ENCODE measurements around the gene RNF31. TPM values are rescaled to one million over a fixed set of nuclear protein-coding genes. Genes with fewer than 3 reads are reported as not detected.

RNF31 gene
- total and polyA plus RNA-seq, 2 of the 13 experiments (the other 11 are each of a cell fraction or from before 2014, with no cell fraction given) = 48.2 to 86.8 TPM

GRCh38 chr14:24115422-24116127, 31.7 kb upstream of the RNF31 start (continued):
- TF ChIP-seq ZNF749 (CRISPR knock-in tag; IDR thresholded peaks at IDR 0.05; ENCODE audit: borderline replicate concordance) (no peak), RAD51 (IDR thresholded peaks at IDR 0.05; ENCODE audit: borderline replicate concordance) (no peak), FOXO1 (CRISPR knock-in tag; IDR thresholded peaks at IDR 0.05) (peak; percentile 4; the same call in 1 of the 2 replicates), SPEN (CRISPR knock-in tag; IDR thresholded peaks at IDR 0.05; ENCODE audit: low read depth) (no peak), SAFB2 (CRISPR knock-in tag; IDR thresholded peaks at IDR 0.05; ENCODE audit: borderline replicate concordance, low read depth) (no peak), BCL6 (CRISPR knock-in tag; IDR thresholded peaks at IDR 0.05) (no peak), GLMP (CRISPR knock-in tag; IDR thresholded peaks at IDR 0.05; ENCODE audit: borderline replicate concordance) (no peak), PHF21A (CRISPR knock-in tag; IDR thresholded peaks at IDR 0.05) (no peak), PAF1 (CRISPR knock-in tag; IDR thresholded peaks at IDR 0.05) (0 out of 2 replicates have a peak, but pooled peaks have one; percentile 27), ZNF512B (CRISPR knock-in tag; IDR thresholded peaks at IDR 0.05; ENCODE audit: borderline replicate concordance) (no peak), ZKSCAN5 (CRISPR knock-in tag; IDR thresholded peaks at IDR 0.05) (peak; percentile 85; the same call in 1 of the 2 replicates)
- TF ChIP-seq, protein P1, sequence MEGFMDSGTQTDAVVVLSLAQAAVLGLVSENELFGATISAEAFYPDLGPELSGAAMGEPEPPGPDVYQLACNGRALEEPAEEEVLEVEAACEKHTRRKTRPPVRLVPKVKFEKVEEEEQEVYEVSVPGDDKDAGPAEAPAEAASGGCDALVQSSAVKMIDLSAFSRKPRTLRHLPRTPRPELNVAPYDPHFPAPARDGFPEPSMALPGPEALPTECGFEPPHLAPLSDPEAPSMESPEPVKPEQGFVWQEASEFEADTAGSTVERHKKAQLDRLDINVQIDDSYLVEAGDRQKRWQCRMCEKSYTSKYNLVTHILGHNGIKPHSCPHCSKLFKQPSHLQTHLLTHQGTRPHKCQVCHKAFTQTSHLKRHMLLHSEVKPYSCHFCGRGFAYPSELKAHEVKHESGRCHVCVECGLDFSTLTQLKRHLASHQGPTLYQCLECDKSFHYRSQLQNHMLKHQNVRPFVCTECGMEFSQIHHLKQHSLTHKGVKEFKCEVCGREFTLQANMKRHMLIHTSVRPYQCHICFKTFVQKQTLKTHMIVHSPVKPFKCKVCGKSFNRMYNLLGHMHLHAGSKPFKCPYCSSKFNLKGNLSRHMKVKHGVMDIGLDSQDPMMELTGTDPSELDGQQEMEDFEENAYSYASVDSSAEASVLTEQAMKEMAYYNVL (CRISPR knock-in tag; IDR thresholded peaks at IDR 0.05; ENCODE audit: borderline replicate concordance) = no peak
- TF ChIP-seq, protein P2, sequence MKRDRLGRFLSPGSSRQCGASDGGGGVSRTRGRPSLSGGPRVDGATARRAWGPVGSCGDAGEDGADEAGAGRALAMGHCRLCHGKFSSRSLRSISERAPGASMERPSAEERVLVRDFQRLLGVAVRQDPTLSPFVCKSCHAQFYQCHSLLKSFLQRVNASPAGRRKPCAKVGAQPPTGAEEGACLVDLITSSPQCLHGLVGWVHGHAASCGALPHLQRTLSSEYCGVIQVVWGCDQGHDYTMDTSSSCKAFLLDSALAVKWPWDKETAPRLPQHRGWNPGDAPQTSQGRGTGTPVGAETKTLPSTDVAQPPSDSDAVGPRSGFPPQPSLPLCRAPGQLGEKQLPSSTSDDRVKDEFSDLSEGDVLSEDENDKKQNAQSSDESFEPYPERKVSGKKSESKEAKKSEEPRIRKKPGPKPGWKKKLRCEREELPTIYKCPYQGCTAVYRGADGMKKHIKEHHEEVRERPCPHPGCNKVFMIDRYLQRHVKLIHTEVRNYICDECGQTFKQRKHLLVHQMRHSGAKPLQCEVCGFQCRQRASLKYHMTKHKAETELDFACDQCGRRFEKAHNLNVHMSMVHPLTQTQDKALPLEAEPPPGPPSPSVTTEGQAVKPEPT (CRISPR knock-in tag; IDR thresholded peaks at IDR 0.05; ENCODE audit: low read depth) = no peak

Data from HepG2 (cell line).